GM19397 (cell line): ENCODE results near the gene PLXNB2.

Source experiments
- ATAC-seq: cut with Tn5 transposase; IDR thresholded peaks from one replicate; pipeline ENCODE4 v1.9.1; 2021; ENCODE audit warnings: mild to moderate bottlenecking, moderate library complexity; ENCODE audit not compliant: unreplicated experiment

PLXNB2 gene

GRCh38 chr22:50253046-50253915, 54.2 kb downstream of the PLXNB2 start:
- ATAC-seq, result no peak

- no peak for ATAC-seq
Measured at GRCh38 chr22:50252082-50253045, 55.1 kb downstream of the PLXNB2 start.

GRCh38 chr22:50251477-50252081, 55.9 kb downstream of the PLXNB2 start:
- ATAC-seq, result no peak

GRCh38 chr22:50250555-50251476, 56.6 kb downstream of the PLXNB2 start, which contains the start of gene HDAC10:
TSS of gene HDAC10 (minus strand) at chr22:50251265. CDS start at chr22:50251032, 233 bp downstream.
- peak; percentile 65 for ATAC-seq

GRCh38 chr22:50250249-50250554, 57.2 kb downstream of the PLXNB2 start:
- no peak for ATAC-seq

- ATAC-seq, result no peak
Measured at GRCh38 chr22:50249341-50250248, 57.9 kb downstream of the PLXNB2 start.

GRCh38 chr22:50248196-50249081, 59.0 kb downstream of the PLXNB2 start:
- ATAC-seq, result no peak

GRCh38 chr22:50247748-50248147, 59.7 kb downstream of the PLXNB2 start:
- no peak for ATAC-seq

- ATAC-seq, result no peak
Measured at GRCh38 chr22:50246242-50247175, 60.9 kb downstream of the PLXNB2 start.

- ATAC-seq, result peak; percentile 9
Measured at GRCh38 chr22:50245214-50246072, 62.0 kb downstream of the PLXNB2 start.

GRCh38 chr22:50244420-50245213, 62.8 kb downstream of the PLXNB2 start, which contains the start of gene TUBGCP6:
TSS of gene TUBGCP6 (minus strand) at chr22:50245023. CDS start at chr22:50244459, 564 bp downstream.
- ATAC-seq, result peak; percentile 67

GRCh38 chr22:50243685-50244419, 63.6 kb downstream of the PLXNB2 start:
- no peak for ATAC-seq

GRCh38 chr22:50242406-50242949, 65.0 kb downstream of the PLXNB2 start:
- ATAC-seq, result no peak

- no peak for ATAC-seq
Measured at GRCh38 chr22:50238755-50239154, 68.7 kb downstream of the PLXNB2 start.
